SK-N-SH (cell line): ENCODE measurements around the gene ARHGEF6. TPM values are rescaled to one million over a fixed set of nuclear protein-coding genes. Genes with fewer than 3 reads are reported as not detected.

Experiments
- CTCF ChIA-PET: fragments of 300-600, 350-600 bp; formaldehyde crosslinking; extraction: SDS; loops from one replicate; lab custom pipeline; 2021; lab: Yijun Ruan, JAX
- POLR2A ChIA-PET: fragments of 350-600 bp; sonication (Branson Sonifier 250); formaldehyde crosslinking; extraction: SDS; loops from one replicate; lab custom pipeline; 2020; ENCODE audit warnings: antibody characterized with exemption, inconsistent platforms; lab: Yijun Ruan, JAX
- DNase-seq: peaks from one replicate; pipeline ENCODE4 v3.0.0; 2012
- H2AFZ ChIP-seq: fragments of 200-600 bp; sonication (generic); 2 replicates; pipeline ENCODE4 v1.8.1; 2016; ENCODE audit warnings: antibody characterized with exemption, mild to moderate bottlenecking, low read depth
- H3F3A ChIP-seq: fragments of 200-600 bp; sonication (generic); replicated peaks from 2 replicates; pipeline ENCODE3; 2016; ENCODE audit warnings: antibody characterized with exemption, mild to moderate bottlenecking; ENCODE audit not compliant: insufficient read depth
- H3K27ac ChIP-seq, 2 experiments: fragments of 200-500 bp in 1 of 2; fragments of 200-600 bp in 1 of 2; sonication (Bioruptor generic) in 1 of 2; sonication (generic), shearing (Covaris generic) in 1 of 2; 2 replicates each; pipeline versions ENCODE4 v1.5.1 to v1.6.1; 2014 to 2016; ENCODE audit warnings: low read depth in 2 of 2, inconsistent platforms in 1 of 2, low read length in 1 of 2, mild to moderate bottlenecking in 1 of 2, mixed read lengths in 1 of 2
- H3K27me3 ChIP-seq: fragments of 200-600 bp; sonication (generic), shearing (Covaris generic); 2 replicates; pipeline ENCODE4 v1.6.1; 2016; ENCODE audit warnings: mixed run types; ENCODE audit not compliant: insufficient read depth
- H3K36me3 ChIP-seq, 2 experiments: fragments of 200-500 bp in 1 of 2; fragments of 200-600 bp in 1 of 2; sonication (Bioruptor generic) in 1 of 2; sonication (generic) in 1 of 2; replicated peaks in 1 of 2; 2 replicates each; pipeline versions ENCODE3 to v1.5.1; 2014 to 2016; ENCODE audit warnings: low read length in 1 of 2, mild to moderate bottlenecking in 1 of 2; ENCODE audit not compliant: insufficient read depth in 2 of 2, control insufficient read depth in 1 of 2
- H3K4me1 ChIP-seq, 2 experiments: fragments of 200-500 bp in 1 of 2; fragments of 200-600 bp in 1 of 2; sonication (Bioruptor generic) in 1 of 2; sonication (generic), shearing (Covaris generic) in 1 of 2; 2 replicates each; pipeline versions ENCODE4 v1.5.1 to v1.6.1; 2014 to 2016; ENCODE audit warnings: low read depth in 1 of 2, low read length in 1 of 2, mixed run types in 1 of 2; ENCODE audit not compliant: insufficient read depth in 2 of 2, control insufficient read depth in 1 of 2
- H3K4me2 ChIP-seq: fragments of 200-600 bp; sonication (generic), shearing (Covaris generic); 2 replicates; pipeline ENCODE4 v1.6.1; 2017; ENCODE audit warnings: mixed run types
- H3K4me3 ChIP-seq, 2 experiments: fragments of 200-500 bp in 1 of 2; fragments of 200-600 bp in 1 of 2; sonication (Bioruptor generic) in 1 of 2; sonication (generic), shearing (Covaris generic) in 1 of 2; 2 replicates each; pipeline versions ENCODE4 v1.5.1 to v1.8.1; 2014 to 2016; ENCODE audit warnings: low read depth in 2 of 2, inconsistent platforms in 1 of 2, low read length in 1 of 2, mild to moderate bottlenecking in 1 of 2, mixed read lengths in 1 of 2, moderate library complexity in 1 of 2
- H3K79me2 ChIP-seq: fragments of 200-600 bp; sonication (generic); 2 replicates; pipeline ENCODE4 v1.8.1; 2017; ENCODE audit warnings: mild to moderate bottlenecking; ENCODE audit not compliant: insufficient read depth
- H3K9ac ChIP-seq: fragments of 200-600 bp; sonication (generic); 2 replicates; pipeline ENCODE4 v1.6.1; 2017; ENCODE audit warnings: mixed run types
- H3K9me2 ChIP-seq: fragments of 200-600 bp; sonication (generic); 2 replicates; pipeline ENCODE4 v1.6.1; 2017; ENCODE audit warnings: mixed run types
- H3K9me3 ChIP-seq: fragments of 200-600 bp; sonication (generic); 2 replicates; pipeline ENCODE4 v1.6.1; 2017; ENCODE audit warnings: mixed run types, mild to moderate bottlenecking, moderate library complexity
- H4K20me1 ChIP-seq: fragments of 200-600 bp; sonication (generic); 2 replicates; pipeline ENCODE4 v1.6.1; 2017; ENCODE audit warnings: mild to moderate bottlenecking, mixed run types; ENCODE audit not compliant: insufficient read depth
- EZH2phosphoT487 ChIP-seq: fragments of 200-600 bp; sonication (generic); IDR thresholded peaks from 2 replicates; pipeline ENCODE4 v1.6.1; 2017; ENCODE audit warnings: low read depth, mixed run types, mild to moderate bottlenecking, antibody characterized with exemption, moderate library complexity, borderline replicate concordance
- FOSL2 ChIP-seq: IDR thresholded peaks from 2 replicates; pipeline ENCODE4 v1.4.0; 2012; ENCODE audit warnings: low read depth, mild to moderate bottlenecking, moderate library complexity, borderline replicate concordance
- GABPA ChIP-seq: IDR thresholded peaks from 2 replicates; pipeline ENCODE4 v1.4.0; 2012; ENCODE audit warnings: low read depth, mild to moderate bottlenecking
- GATA2 ChIP-seq: sonication (generic); formaldehyde crosslinking; IDR thresholded peaks from 2 replicates; pipeline ENCODE4 v1.5.0; 2020; ENCODE audit warnings: mild to moderate bottlenecking, missing genetic modification reagents
- NFIC ChIP-seq: IDR thresholded peaks from 2 replicates; pipeline ENCODE4 v1.4.0; 2012; ENCODE audit warnings: borderline replicate concordance
- NRF1 ChIP-seq: IDR thresholded peaks from 2 replicates; pipeline ENCODE4 v1.6.1; 2012; ENCODE audit warnings: low read depth, mild to moderate bottlenecking, low read length
- RAD21 ChIP-seq: IDR thresholded peaks from 2 replicates; pipeline ENCODE4 v1.6.1; 2012; ENCODE audit warnings: mild to moderate bottlenecking, low read length
- RCOR1 ChIP-seq: fragments of 150-350 bp; IDR thresholded peaks from 2 replicates; pipeline ENCODE4 v1.6.1; 2017; ENCODE audit warnings: antibody characterized with exemption, low read length
- RFX5 ChIP-seq: IDR thresholded peaks from 2 replicates; pipeline ENCODE4 v1.6.1; 2012; ENCODE audit warnings: mild to moderate bottlenecking, improper control_type of control experiment, low read length
- SIN3A ChIP-seq: IDR thresholded peaks from 2 replicates; pipeline ENCODE4 v1.6.1; 2012; ENCODE audit warnings: low read depth, mild to moderate bottlenecking, low read length, moderate library complexity, borderline replicate concordance
- SMC3 ChIP-seq: IDR thresholded peaks from 2 replicates; pipeline ENCODE4 v1.6.1; 2012; ENCODE audit warnings: low read depth, low read length, improper control_type of control experiment
- TAF1 ChIP-seq: IDR thresholded peaks from 2 replicates; pipeline ENCODE4 v1.6.1; 2012; ENCODE audit warnings: low read depth, mild to moderate bottlenecking, low read length, moderate library complexity, borderline replicate concordance
- TEAD4 ChIP-seq: IDR thresholded peaks from 2 replicates; pipeline ENCODE4 v1.4.0; 2012; ENCODE audit warnings: mild to moderate bottlenecking, borderline replicate concordance; ENCODE audit not compliant: insufficient read depth
- WGBS: methylation state at CpG from one replicate; pipeline ENCODE4 v1.1.6; 2017; ENCODE audit warnings: low lambda C conversion rate; 5-methylcytosine and 5-hydroxymethylcytosine counted together
- polyA plus RNA-seq, 3 experiments: library from polyadenylated mRNA; depleted of rRNA; stranded (reverse); fragments of >200 nt; gene quantifications; 2 replicates each; pipeline ENCODE4 v1.2.3, GENCODE V29; 2012
- TF ChIP-seq, protein P1 (sequence below): IDR thresholded peaks from 2 replicates; pipeline ENCODE4 v1.4.0; 2012; ENCODE audit warnings: low read depth
- TF ChIP-seq, protein P2 (sequence below): IDR thresholded peaks from 2 replicates; pipeline ENCODE4 v1.6.1; 2012; ENCODE audit warnings: mild to moderate bottlenecking, low read depth, low read length, moderate library complexity

The ARHGEF6 gene
- polyA plus RNA-seq, 1 of the 3 experiments (the other 2 are of a cell fraction) = 2.7 TPM

DNA sequence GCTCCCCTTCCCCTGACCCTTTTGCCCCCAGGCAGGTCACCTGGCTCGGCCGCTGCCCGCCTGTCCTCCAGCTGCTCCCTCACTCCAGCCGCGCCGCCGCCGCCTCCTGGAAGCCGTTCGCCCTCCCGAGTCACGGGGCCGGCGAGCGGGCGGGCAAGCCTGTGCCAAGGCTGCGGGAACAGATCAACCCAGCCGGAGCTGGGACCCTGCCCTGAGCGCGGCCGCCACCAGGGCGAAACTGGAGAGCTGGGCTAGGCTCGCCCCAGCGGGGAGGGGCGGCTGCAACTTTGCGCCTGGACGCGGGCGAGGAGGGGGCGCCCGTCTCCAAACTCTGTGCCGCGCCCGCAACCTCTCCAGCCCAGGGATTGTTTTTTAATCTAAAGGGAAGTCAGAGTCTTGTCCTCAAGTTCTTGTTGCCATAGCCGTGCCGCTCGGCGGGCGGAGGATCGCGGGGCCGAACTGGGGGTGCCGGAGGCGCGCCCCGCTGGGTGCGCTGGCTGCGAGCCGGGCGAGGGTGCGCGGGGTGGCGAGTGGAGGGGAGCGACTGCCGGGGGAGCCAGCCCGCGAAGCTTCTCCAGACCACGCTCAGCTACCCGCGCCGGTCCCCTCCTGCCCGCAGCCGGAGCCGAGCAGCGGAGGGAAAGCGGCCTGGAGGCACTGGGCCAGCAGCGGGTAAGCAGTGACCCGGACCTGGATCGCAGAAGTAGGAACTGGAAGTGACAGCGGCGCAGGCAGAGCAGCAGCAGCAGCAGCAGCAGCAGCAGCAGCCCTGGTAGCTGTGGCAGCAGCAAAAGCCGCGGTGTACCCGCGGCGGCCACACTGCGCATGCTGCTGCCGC, 13.4 kb downstream of the ARHGEF6 start:
- CTCF ChIA-PET = interaction anchor here (1.0 to 2.4 kb wide), 5 partner anchors 11 to 174 kb away, joined by 3 to 7 read pairs (median 5); no protein-coding TSS in a partner anchor
- 2% methylated on average over 10 of the region's 78 CpGs for whole genome bisulfite sequencing

DNA sequence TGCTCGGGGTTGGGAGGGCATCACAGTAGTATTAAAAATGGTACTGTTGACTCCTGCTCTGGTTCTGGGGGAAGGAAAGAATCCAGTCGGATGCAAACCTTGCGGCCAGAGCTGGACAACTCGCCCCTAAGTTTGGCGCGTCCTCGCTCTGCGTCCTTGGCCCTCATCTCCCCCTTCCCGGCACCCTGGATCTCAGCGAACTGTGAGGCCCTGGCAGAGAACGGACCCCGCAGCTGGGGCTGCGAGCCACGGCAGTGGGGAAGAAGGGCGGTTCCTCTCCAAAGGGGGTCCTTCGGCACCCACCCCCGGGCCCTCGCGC, 14.0 kb downstream of the ARHGEF6 start:
- ChIA-PET CTCF (interaction anchor here (1.0 to 2.4 kb wide), 4 partner anchors 14 to 175 kb away, joined by 3 to 7 read pairs (median 4); no protein-coding TSS in a partner anchor), POLR2A (interaction anchor here (1.8 kb wide), 1 partner anchor 114 kb away, joined by 9 read pairs; the partner anchor contains the start of gene RBMX)
- DNase-seq = no peak
- Histone ChIP-seq H3K79me2 (no peaks in the 10 kb centered on the region), H2AFZ (0 out of 2 replicates have a peak overlapping the region, but pooled peaks have one; percentile 67), H3K27me3 (no peaks in the 10 kb centered on the region), H3F3A (peaks cover 4% of the 10 kb centered on the region), H3K9me3 (no peaks in the 10 kb centered on the region), H3K9ac (peak overlapping the region; percentile 62; the same call in 1 of the 2 replicates), H3K27ac (peak overlapping the region in 1 of 2 experiments; percentile 64; a peak in 2 of 4 replicates), H3K4me1 (peaks cover 5 to 7% of the 10 kb centered on the region in 2 experiments; a peak in 1 of 4 replicates), H3K36me3 (no peaks in the 10 kb centered on the region), H3K4me3 (peak overlapping the region; percentile 58 to 66), H3K4me2 (peak overlapping the region; percentile 76), H4K20me1 (no peaks in the 10 kb centered on the region), H3K9me2 (no peaks in the 10 kb centered on the region)
- TF ChIP-seq RCOR1 (no peak), NRF1 (no peak), GABPA (no peak), TEAD4 (no peak), SIN3A (no peak), EZH2phosphoT487 (no peak), FOSL2 (no peak), GATA2 (CRISPR knock-in tag) (no peak), SMC3 (no peak), RFX5 (no peak)
- TF ChIP-seq, protein P1, sequence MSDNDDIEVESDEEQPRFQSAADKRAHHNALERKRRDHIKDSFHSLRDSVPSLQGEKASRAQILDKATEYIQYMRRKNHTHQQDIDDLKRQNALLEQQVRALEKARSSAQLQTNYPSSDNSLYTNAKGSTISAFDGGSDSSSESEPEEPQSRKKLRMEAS = no peak
- TF ChIP-seq, protein P2, sequence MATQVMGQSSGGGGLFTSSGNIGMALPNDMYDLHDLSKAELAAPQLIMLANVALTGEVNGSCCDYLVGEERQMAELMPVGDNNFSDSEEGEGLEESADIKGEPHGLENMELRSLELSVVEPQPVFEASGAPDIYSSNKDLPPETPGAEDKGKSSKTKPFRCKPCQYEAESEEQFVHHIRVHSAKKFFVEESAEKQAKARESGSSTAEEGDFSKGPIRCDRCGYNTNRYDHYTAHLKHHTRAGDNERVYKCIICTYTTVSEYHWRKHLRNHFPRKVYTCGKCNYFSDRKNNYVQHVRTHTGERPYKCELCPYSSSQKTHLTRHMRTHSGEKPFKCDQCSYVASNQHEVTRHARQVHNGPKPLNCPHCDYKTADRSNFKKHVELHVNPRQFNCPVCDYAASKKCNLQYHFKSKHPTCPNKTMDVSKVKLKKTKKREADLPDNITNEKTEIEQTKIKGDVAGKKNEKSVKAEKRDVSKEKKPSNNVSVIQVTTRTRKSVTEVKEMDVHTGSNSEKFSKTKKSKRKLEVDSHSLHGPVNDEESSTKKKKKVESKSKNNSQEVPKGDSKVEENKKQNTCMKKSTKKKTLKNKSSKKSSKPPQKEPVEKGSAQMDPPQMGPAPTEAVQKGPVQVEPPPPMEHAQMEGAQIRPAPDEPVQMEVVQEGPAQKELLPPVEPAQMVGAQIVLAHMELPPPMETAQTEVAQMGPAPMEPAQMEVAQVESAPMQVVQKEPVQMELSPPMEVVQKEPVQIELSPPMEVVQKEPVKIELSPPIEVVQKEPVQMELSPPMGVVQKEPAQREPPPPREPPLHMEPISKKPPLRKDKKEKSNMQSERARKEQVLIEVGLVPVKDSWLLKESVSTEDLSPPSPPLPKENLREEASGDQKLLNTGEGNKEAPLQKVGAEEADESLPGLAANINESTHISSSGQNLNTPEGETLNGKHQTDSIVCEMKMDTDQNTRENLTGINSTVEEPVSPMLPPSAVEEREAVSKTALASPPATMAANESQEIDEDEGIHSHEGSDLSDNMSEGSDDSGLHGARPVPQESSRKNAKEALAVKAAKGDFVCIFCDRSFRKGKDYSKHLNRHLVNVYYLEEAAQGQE = no peak
- WGBS = 32% methylated on average over 17 of the region's 19 CpGs

More for the DNA sequence above, 13.4 kb downstream of the ARHGEF6 start:
- Histone ChIP-seq H3F3A (peaks cover 4% of the 10 kb centered on the region), H3K9me3 (no peaks in the 10 kb centered on the region), H3K27ac (peak overlapping the region; percentile 64 to 67; a peak in 3 of 4 replicates), H3K9me2 (no peaks in the 10 kb centered on the region), H4K20me1 (no peaks in the 10 kb centered on the region), H3K9ac (peak overlapping the region; percentile 62), H3K4me1 (peaks cover 5 to 7% of the 10 kb centered on the region in 2 experiments; a peak in 1 of 4 replicates), H3K79me2 (no peaks in the 10 kb centered on the region), H3K4me2 (peak overlapping the region; percentile 76), H3K36me3 (no peaks in the 10 kb centered on the region), H3K27me3 (no peaks in the 10 kb centered on the region), H2AFZ (peak overlapping the region; percentile 67), H3K4me3 (peak overlapping the region; percentile 58 to 66)
- no peak for TF ChIP-seq RCOR1
- 0 out of 2 replicates have a peak, but pooled peaks have one; percentile 27 for TF ChIP-seq GABPA
- no peak for TF ChIP-seq RAD21
- TF ChIP-seq TAF1 = peak; percentile 19; the same call in 1 of the 2 replicates
- peak; percentile 26; the same call in 1 of the 2 replicates for TF ChIP-seq NFIC
- POLR2A ChIA-PET = interaction anchor here (1.8 kb wide), 1 partner anchor 113 kb away, joined by 9 read pairs; the partner anchor contains the start of gene RBMX
- DNase-seq = peak; percentile 84
